Ovary (tissue), 9 donors: ENCODE results near the gene EPN3. TPM values are rescaled to one million over a fixed set of nuclear protein-coding genes. Genes with fewer than 3 reads are reported as not detected.

ENCODE experiments used
- DNase-seq, 5 donors: peaks; one replicate each; pipeline ENCODE4 v3.0.0-alpha.2; 2019 to 2020
- H3K27ac ChIP-seq, 2 donors: fragments of 200-600 bp; one replicate each; pipeline versions ENCODE4 v1.5.1 to v1.8.0; 2019 to 2022
- H3K27me3 ChIP-seq: fragments of 200-600 bp; one replicate; pipeline ENCODE4 v1.8.0; 2022
- H3K36me3 ChIP-seq: fragments of 200-600 bp; sonication (generic); one replicate; pipeline ENCODE4 v1.5.1; 2019
- H3K4me1 ChIP-seq: one replicate; pipeline ENCODE4 v1.8.1; 2013; ENCODE audit warnings: mild to moderate bottlenecking, moderate library complexity; ENCODE audit not compliant: insufficient read depth
- H3K4me3 ChIP-seq: fragments of 200-600 bp; sonication (generic); one replicate; pipeline ENCODE4 v1.5.1; 2017
- H3K9me3 ChIP-seq, 2 donors: fragments of 200-600 bp in 1 of 2; sonication (generic) in 1 of 2; one replicate each; pipeline versions ENCODE4 v1.5.1 to v1.8.1; 2013 to 2019; ENCODE audit warnings: mild to moderate bottlenecking in 1 of 2, moderate library complexity in 1 of 2
- CTCF ChIP-seq, 3 donors: fragments of 450-650 bp in 2 of 3; fragments of 200-600 bp in 1 of 3; IDR thresholded peaks; one replicate each; pipeline versions ENCODE4 v1.5.1 to v1.8.0; 2016 to 2022; ENCODE audit warnings: antibody characterized with exemption in 3 of 3, mild to moderate bottlenecking in 1 of 3
- EP300 ChIP-seq: sonication (generic); formaldehyde crosslinking; IDR thresholded peaks from one replicate; pipeline ENCODE4 v1.6.1; 2017; ENCODE audit warnings: antibody characterized with exemption
- POLR2A ChIP-seq: fragments of 450-650 bp; IDR thresholded peaks from one replicate; pipeline ENCODE4 v1.6.1; 2017; ENCODE audit warnings: antibody characterized with exemption, mild to moderate bottlenecking, moderate library complexity
- WGBS, 3 donors: extraction: QIAGEN DNeasy Blood & Tissue Kit in 1 of 3; methylation state at CpG; one replicate each; pipeline versions ENCODE4 v1.1.5 to v1.1.7; 2013 to 2017; 5-methylcytosine and 5-hydroxymethylcytosine counted together
- intact Hi-C, 4 donors: fragments of 100-400 bp; cut with DNase I; formaldehyde crosslinking; loops; one replicate each; pipeline versions ENCODE4 v1.11.0 to v1.15.1; 2022 to 2023
- polyA plus RNA-seq, 2 donors: library from polyadenylated mRNA; stranded (reverse); fragments of 200-250 nt in 1 of 2; fragments of 350-450 nt in 1 of 2; fragmentation: Illumina TruSeq in 1 of 2; extraction: RNeasy Lipid Tissue Mini Kit (QIAGEN cat#74804) in 1 of 2; gene quantifications; one replicate each; pipeline ENCODE4 v1.2.3, GENCODE V29; 2013 to 2014
- total RNA-seq, 7 donors: library from RNA; depleted of rRNA in 2 of 7; stranded (reverse); fragments of >200 nt in 2 of 7; fragmentation: NEBNext Ultra II Directional in 3 of 7; extraction: Animal tissue kit (Norgen Biotek cat#: 25700) in 3 of 7; gene quantifications; one replicate each; pipeline versions ENCODE4 v1.1.0 to v1.2.4, GENCODE V29; 2016 to 2023
- donor health status: DM: no; HTN: no; CAD: no; lungs with moderate emphysema.
- donor health status: DM: no; HTN: no; CAD: no.
- donor health status: Bipolar disorder and iron deficiency.
- donor health status: DM: yes; HTN: yes; CAD: no.
- donor health status: DM: no; HTN: no; CAD: no.
- donor health status: DM: yes; HTN: yes; CAD: no.

The EPN3 gene
- total and polyA plus RNA-seq, 9 donors = 6.2 to 33.4 (median 21.0) TPM

GRCh38 chr17:50585891-50586290, 53.4 kb downstream of the EPN3 start:
- H3K27me3 ChIP-seq = no peaks in the 10 kb centered on the region
- WGBS, 3 donors = 81 to 86% (median 85%) methylated on average over 8 of the region's 8 CpGs
- H3K27ac ChIP-seq = no peak overlapping the region
- H3K4me3 ChIP-seq = no peak overlapping the region
- no peak for DNase-seq
- TF ChIP-seq CTCF (IDR thresholded peaks at IDR 0.05) (no peak), POLR2A (no peak)
- H3K9me3 ChIP-seq = no peaks in the 10 kb centered on the region
- peaks cover 21% of the 10 kb centered on the region for H3K4me1 ChIP-seq
- intact Hi-C loops = no loop called here
- H3K36me3 ChIP-seq = no peaks in the 10 kb centered on the region

DNA sequence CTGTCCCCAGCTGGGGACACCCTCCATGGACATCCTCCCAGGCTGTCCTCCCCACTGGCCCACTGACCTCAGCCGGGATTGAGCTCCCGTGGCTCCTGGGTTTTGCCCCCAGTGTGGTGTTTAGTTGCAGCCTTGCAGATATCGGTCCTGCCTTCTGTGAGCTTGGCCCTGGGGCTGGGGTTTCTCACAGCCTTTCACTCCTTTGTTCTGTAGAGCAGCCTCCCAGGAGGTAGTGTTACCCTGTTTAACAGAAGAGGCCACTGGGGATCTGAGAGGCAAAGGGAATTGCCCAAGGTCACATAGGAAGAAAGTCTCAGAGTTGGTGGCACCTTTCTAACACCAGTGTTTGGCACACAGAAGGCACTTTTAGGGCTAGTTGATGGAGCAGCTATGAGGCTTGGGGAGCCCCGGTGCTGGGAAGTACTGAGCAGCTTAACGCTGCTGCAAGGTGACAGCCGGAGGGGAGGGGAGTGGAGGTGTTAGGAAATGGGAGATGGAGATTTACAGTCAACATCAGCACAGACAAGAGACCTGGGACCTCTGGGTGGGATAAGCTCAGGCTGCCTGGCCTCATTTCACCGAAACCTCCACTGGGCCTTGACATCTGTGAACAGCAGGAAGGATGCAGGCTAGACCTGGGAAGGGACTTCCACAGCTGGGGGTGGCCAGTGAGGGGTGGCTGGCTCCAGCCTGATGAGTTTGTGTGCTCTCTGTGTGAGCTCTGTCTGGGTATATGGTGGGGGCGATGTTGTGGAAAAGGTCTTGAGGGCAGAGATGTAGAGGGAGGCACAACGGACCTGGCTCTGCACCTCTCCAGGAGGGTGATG, 54.1 kb downstream of the EPN3 start:
- WGBS, 3 donors = 90 to 93% (median 92%) methylated on average over 9 of the region's 9 CpGs
- TF ChIP-seq CTCF (IDR thresholded peaks at IDR 0.05) (no peak), POLR2A (no peak), EP300 (no peak)
- intact Hi-C loops = no loop called here
- no peak overlapping the region for H3K27ac ChIP-seq
- no peak overlapping the region for H3K4me3 ChIP-seq
- no peaks in the 10 kb centered on the region for H3K9me3 ChIP-seq
- H3K27me3 ChIP-seq = no peaks in the 10 kb centered on the region
- peaks cover 21% of the 10 kb centered on the region for H3K4me1 ChIP-seq
- no peak for DNase-seq
- H3K36me3 ChIP-seq = no peaks in the 10 kb centered on the region

DNA sequence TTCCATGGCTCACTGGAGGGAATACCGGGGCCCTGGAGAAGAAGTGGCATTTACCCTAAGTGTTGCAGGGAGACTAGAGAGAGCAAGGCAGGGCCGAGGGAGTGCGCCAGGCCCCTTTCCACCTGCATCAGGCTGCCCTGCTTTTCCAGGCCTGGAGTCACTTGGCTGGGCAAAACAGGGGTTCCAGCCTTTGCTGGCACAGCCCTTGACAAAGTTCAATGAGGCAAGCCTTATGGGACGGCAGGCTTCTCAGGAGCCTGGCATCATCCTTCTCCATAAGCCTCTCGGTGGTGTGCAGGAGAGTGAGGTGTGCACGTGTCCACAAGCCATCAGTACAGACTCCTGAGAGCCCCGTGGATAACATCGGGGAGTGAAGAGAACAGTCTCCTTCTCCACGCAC, 55.0 kb downstream of the EPN3 start:
- Histone ChIP-seq H3K36me3 (no peaks in the 10 kb centered on the region), H3K9me3 (no peaks in the 10 kb centered on the region), H3K27me3 (no peaks in the 10 kb centered on the region), H3K4me3 (no peak overlapping the region), H3K4me1 (peaks cover 21% of the 10 kb centered on the region), H3K27ac (no peak overlapping the region)
- TF ChIP-seq CTCF (IDR thresholded peaks at IDR 0.05) = no peak
- TF ChIP-seq POLR2A = no peak
- TF ChIP-seq EP300 = no peak
- intact Hi-C loops = no loop called here
- no peak for DNase-seq
- 73 to 87% (median 77%) methylated on average over 9 of the region's 9 CpGs for WGBS, 3 donors

- no peaks in the 10 kb centered on the region for H3K36me3 ChIP-seq
- 47 to 50% (median 50%) methylated on average over 18 of the region's 18 CpGs for WGBS, 3 donors
- no peak overlapping the region for H3K4me3 ChIP-seq
- peak; percentile 52 to 80 (median 72) for DNase-seq
- peaks cover 21% of the 10 kb centered on the region for H3K4me1 ChIP-seq
- no peak overlapping the region for H3K27ac ChIP-seq
- no peaks in the 10 kb centered on the region for H3K27me3 ChIP-seq
- intact Hi-C loops = no loop called here
- TF ChIP-seq CTCF (IDR thresholded peaks at IDR 0.05) (no peak), POLR2A (no peak), EP300 (no peak)
- H3K9me3 ChIP-seq = no peaks in the 10 kb centered on the region
These were observed 56.0 kb downstream of the EPN3 start for GRCh38 chr17:50588391-50589049.
